Activated T-helper 1 cell treated with anti-CD3 and anti-CD28 coated beads, Interleukin-12 subunit alpha, Interleukin-12 subunit beta, Interleukin-2, Interleukin-4 antibody, amounts not matched to agents 30 ng/mL and 10 ng/mL and 1 ng/mL, durations not matched to agents 14 hours and 24 hours and 36 hours (primary cell): ENCODE measurements around the gene CEACAM16. TPM values are rescaled to one million over a fixed set of nuclear protein-coding genes. Genes with fewer than 3 reads are reported as not detected.
"Not testable (repeated sequence)": the region's sequence is repeated elsewhere in the genome, so short reads cannot be mapped to it uniquely, and the experiment has no call there.

Source experiments
- DNase-seq: peaks from one replicate; pipeline ENCODE4 v3.0.0; 2021; ENCODE audit warnings: low spot score
- H3K27ac Mint-ChIP-seq: one replicate; pipeline ENCODE4 v1.8.0; 2021; ENCODE audit warnings: mild to moderate bottlenecking, mixed read lengths
- H3K27me3 Mint-ChIP-seq: one replicate; pipeline ENCODE4 v1.8.0; 2022; ENCODE audit warnings: mild to moderate bottlenecking, moderate library complexity, mixed read lengths; ENCODE audit not compliant: insufficient read depth
- H3K36me3 Mint-ChIP-seq: one replicate; pipeline ENCODE4 v1.8.0; 2021; ENCODE audit warnings: low read depth, mixed read lengths
- H3K4me1 Mint-ChIP-seq: one replicate; pipeline ENCODE4 v1.8.0; 2021; ENCODE audit warnings: low read depth, mixed read lengths
- H3K4me3 Mint-ChIP-seq: one replicate; pipeline ENCODE4 v1.8.0; 2021; ENCODE audit warnings: mild to moderate bottlenecking, moderate library complexity, mixed read lengths
- H3K9me3 Mint-ChIP-seq: one replicate; pipeline ENCODE4 v1.8.0; 2021; ENCODE audit warnings: mixed read lengths
- intact Hi-C: fragments of 100-400 bp; cut with micrococcal nuclease; formaldehyde crosslinking; loops from one replicate; pipeline ENCODE4 v1.15.1; 2024
- total RNA-seq: library from RNA; stranded (reverse); gene quantifications from 2 replicates; pipeline ENCODE4 v1.2.3, GENCODE V29; 2022

CEACAM16 gene
- total RNA-seq, 1 donor from 2014 or later, result not detected

DNA sequence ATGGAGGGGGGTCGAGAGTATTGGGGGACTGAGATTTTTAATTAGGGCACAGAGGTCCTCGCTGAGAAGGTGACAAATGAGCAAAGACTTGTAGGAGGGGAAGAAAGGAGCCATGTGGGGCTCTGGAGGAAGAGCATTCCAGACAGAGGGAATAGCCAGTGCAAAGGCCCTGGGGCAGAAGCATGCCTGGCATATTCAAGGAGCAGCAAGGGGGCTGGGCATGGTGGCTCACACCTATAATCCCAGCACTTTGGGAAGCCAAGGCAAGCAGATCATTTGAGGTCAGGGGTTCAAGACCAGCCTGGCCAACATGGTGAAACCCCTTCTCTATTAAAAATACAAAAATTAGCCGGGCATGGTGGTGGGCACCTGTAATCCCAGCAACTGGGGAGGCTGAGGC, 14.6 kb upstream of the CEACAM16 start:
- H3K9me3 Mint-ChIP-seq, DNase-seq, H3K4me3 Mint-ChIP-seq, H3K27ac Mint-ChIP-seq, H3K27me3 Mint-ChIP-seq, H3K36me3 Mint-ChIP-seq, intact Hi-C loops: not testable (repeated sequence)
- peaks cover 25% of the 10 kb centered on the region for H3K4me1 Mint-ChIP-seq

DNA sequence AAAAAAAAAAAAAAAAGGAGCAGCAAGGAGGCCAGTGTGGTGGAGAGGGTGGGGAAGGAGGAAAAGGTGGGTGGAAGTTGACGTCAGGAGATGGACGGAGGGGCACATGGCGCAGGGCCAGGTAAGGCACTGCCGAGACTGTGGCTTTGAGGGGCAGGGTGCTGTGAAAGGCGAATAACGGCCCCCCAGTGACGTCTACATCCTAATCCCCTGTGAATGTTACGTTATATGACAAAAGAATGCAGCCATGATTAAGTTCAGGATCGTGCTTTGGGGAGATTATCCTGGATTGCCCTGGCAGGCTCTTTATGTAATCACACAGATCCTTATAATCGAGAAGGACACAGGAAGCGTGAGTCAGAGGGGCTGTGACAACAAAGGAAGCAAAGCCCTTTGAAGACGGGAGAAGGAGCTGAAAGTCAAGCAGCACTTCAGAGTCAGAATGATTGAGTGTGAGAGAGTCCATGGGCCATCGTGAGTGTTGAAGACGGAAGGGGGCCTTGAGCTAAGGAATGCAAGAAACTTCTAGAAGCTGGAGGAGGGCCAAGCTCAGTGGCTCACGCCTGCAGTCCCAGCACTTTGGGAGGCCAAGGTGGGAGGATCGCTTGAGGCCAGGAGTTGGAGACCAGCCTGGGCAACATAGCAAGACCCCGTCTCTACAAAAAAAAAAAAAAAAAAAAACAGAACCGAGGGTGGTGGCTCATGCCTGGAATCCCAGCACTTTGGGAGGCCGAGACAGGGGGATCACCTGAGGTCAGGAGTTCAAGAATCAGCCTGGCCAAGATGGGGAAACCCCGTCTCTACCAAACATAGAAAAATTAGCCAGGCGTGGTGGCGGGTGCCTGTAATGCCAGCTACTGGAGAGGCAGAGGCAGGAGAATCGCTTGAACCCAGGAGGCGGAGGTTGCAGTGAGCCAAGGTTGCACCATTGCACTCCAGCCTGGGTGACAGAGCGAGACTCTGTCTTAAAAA, 13.8 kb upstream of the CEACAM16 start:
- H3K4me1 Mint-ChIP-seq, result peaks cover 33% of the 10 kb centered on the region
- H3K9me3 Mint-ChIP-seq, result no peaks in the 10 kb centered on the region
- H3K36me3 Mint-ChIP-seq, result no peaks in the 10 kb centered on the region
- H3K27me3 Mint-ChIP-seq, result peaks cover 9% of the 10 kb centered on the region
- no peak for DNase-seq
- intact Hi-C loops, result no loop called here
- H3K27ac Mint-ChIP-seq, result peak overlapping the region; percentile 52
- no peak overlapping the region for H3K4me3 Mint-ChIP-seq

- peaks cover 9% of the 10 kb centered on the region for H3K27me3 Mint-ChIP-seq
- peaks cover 34% of the 10 kb centered on the region for H3K4me1 Mint-ChIP-seq
- H3K27ac Mint-ChIP-seq, result no peak overlapping the region
- no peaks in the 10 kb centered on the region for H3K9me3 Mint-ChIP-seq
- H3K36me3 Mint-ChIP-seq, result no peaks in the 10 kb centered on the region
- no peak for DNase-seq
- intact Hi-C loops, result no loop called here
- H3K4me3 Mint-ChIP-seq, result no peak overlapping the region
Observed at GRCh38 chr19:44685877-44686276, 13.1 kb upstream of the CEACAM16 start.

- no peak overlapping the region for H3K4me3 Mint-ChIP-seq
- peaks cover 10% of the 10 kb centered on the region for H3K27me3 Mint-ChIP-seq
- intact Hi-C loops, result no loop called here
Observed at GRCh38 chr19:44686896-44687295, 12.1 kb upstream of the CEACAM16 start.

DNA sequence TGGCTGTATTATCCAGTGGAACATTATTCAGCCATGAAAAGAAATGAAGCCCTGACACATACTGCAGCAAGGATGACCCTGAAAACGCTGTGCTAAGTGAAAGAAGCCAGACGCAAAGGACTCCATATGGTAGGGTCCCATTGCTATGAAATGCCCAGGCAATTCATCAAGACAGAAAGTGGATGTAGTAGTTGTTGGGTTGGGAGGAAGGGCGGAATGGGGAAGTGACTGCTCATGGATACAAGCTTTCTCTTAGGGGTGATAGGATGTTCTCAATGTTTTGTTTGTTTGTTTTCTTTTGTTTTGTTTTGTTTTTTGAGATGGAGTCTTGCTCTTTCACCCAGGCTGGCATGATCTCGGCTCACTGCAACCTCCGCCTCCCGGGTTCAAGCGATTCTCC, 11.1 kb upstream of the CEACAM16 start:
- Mint-ChIP-seq H3K4me1 (peaks cover 48% of the 10 kb centered on the region), H3K9me3 (no peaks in the 10 kb centered on the region), H3K4me3 (no peak overlapping the region), H3K36me3 (no peaks in the 10 kb centered on the region), H3K27ac (no peak overlapping the region), H3K27me3 (peaks cover 14% of the 10 kb centered on the region)
- DNase-seq, result no peak
- intact Hi-C loops, result no loop called here

More at GRCh38 chr19:44686896-44687295, 12.1 kb upstream of the CEACAM16 start:
- no peak for DNase-seq
- Mint-ChIP-seq H3K36me3 (no peaks in the 10 kb centered on the region), H3K27ac (no peak overlapping the region), H3K4me1 (peaks cover 38% of the 10 kb centered on the region), H3K9me3 (no peaks in the 10 kb centered on the region)

DNA sequence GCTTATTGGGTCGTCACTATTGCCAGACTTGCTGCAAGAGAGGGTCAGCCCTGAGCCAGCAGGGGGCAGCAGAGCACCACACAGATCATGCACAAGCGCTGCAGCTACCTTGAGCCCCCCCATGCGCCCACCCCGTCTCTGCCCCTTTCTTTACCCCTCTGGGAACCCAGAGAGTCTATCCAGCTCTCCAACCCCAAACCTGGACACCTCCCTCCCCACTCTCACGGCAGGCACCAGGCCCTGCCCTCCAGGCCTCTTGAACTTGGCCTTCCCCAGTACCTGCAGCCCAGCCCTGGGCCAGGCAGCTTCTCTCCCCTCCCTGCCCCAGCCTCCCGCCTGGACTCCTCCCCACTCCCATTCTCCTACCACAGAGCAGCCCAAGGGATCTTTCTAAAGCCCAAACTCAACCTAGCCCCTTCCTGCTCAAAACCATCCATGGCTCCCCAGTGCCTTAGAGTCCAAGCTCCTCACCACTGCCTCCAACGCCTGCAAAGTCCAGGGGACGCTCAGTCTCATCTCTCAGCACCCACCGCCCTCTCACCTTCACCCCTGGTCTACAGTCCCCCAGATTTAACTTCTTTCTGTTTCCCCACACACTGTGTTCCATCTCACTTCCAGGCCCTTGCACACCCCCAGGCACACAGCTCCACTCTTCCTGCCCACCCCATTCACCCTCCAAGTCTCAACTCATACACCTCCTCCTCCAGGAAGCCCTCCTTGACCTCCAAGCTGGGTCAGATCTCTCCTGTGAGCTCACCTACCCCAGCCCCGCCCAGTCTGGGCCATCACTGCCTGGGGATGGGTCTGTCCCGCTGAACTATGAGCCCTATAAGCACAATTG, 9.4 kb upstream of the CEACAM16 start:
- H3K4me1 Mint-ChIP-seq, result peaks cover 58% of the 10 kb centered on the region
- H3K4me3 Mint-ChIP-seq, result no peak overlapping the region
- peaks cover 2% of the 10 kb centered on the region for H3K36me3 Mint-ChIP-seq
- DNase-seq, result peak; percentile 65
- peaks cover 10% of the 10 kb centered on the region for H3K27me3 Mint-ChIP-seq
- peak overlapping the region; percentile 6 for H3K27ac Mint-ChIP-seq
- intact Hi-C loops, result loop anchor here (1.0 kb wide), 3 partner anchors 35 to 262 kb away; no protein-coding TSS in a partner anchor
- H3K9me3 Mint-ChIP-seq, result no peaks in the 10 kb centered on the region

GRCh38 chr19:44690131-44690440, 8.9 kb upstream of the CEACAM16 start:
- Mint-ChIP-seq H3K4me1 (peaks cover 57% of the 10 kb centered on the region), H3K4me3 (no peak overlapping the region), H3K9me3 (no peaks in the 10 kb centered on the region), H3K27me3 (peaks cover 10% of the 10 kb centered on the region), H3K36me3 (peaks cover 2% of the 10 kb centered on the region), H3K27ac (peak overlapping the region; percentile 29)
- DNase-seq, result no peak
- intact Hi-C loops, result no loop called here

DNA sequence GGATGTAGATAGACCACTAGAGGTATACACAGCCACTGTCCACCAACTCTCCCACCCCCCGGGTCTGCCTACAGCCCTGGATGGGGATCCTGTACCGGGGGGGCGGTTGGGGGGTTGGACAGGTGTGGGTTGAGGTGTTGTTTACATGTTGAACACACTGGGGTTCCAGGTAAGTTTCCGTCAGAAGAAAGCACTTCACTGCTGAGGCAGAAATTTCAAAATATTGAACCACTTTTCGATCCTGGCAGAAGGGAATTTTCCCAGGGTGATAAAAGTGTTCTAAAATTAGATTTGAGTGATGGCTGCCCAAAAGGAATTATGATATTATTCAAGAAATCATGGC, 6.6 kb upstream of the CEACAM16 start:
- Mint-ChIP-seq H3K9me3 (no peaks in the 10 kb centered on the region), H3K27ac (peak overlapping the region; percentile 89), H3K27me3 (peaks cover 11% of the 10 kb centered on the region), H3K4me1 (peaks cover 48% of the 10 kb centered on the region), H3K36me3 (peaks cover 4% of the 10 kb centered on the region), H3K4me3 (peak overlapping the region; percentile 72)
- DNase-seq, result no peak
- intact Hi-C loops, result loop anchor here (1.0 kb wide), 6 partner anchors 38 to 198 kb away; partner anchors contain the start of gene NECTIN2

GRCh38 chr19:44694184-44694579, 4.8 kb upstream of the CEACAM16 start:
- Mint-ChIP-seq H3K4me1 (peaks cover 46% of the 10 kb centered on the region), H3K9me3 (no peaks in the 10 kb centered on the region), H3K4me3 (peak overlapping the region; percentile 55), H3K27me3 (peaks cover 12% of the 10 kb centered on the region), H3K27ac (peak overlapping the region; percentile 35), H3K36me3 (peaks cover 4% of the 10 kb centered on the region)
- DNase-seq, result no peak
- intact Hi-C loops, result no loop called here

DNA sequence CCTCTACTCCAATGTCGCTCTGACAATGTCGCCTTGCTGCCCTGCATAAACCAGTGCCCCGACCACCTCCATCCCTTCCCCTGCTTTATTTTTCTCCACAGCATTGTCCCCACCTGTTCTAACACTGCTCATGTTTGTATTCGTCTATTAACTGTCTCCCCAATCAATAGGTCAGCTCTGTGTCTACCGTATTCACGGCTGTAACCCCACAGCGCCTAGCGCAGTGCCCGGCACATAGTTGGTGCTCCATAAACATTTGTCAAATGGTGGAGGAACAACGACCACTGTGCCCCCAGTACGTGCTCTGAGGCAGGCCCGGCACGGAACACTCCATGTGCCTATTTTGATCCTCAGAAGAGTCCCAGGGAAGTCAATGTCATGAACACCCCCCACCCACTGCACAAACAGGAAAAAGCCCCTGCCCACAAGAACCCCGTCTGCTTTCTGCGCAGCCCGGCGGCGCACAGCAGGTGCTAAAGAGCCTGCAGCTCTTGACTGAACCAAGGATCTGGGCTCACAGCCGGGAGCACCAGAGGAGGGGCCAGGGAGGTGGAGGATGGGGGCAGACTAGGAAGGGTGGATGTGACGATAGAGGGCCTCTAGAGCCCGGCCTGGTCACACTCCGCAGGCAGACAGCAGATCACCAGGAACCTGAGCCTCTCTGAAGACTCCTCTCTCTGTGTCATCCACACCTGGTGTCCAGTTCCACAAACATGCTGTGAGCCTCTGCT, 1.8 kb upstream of the CEACAM16 start:
- Mint-ChIP-seq H3K27ac (no peak overlapping the region), H3K36me3 (peaks cover 4% of the 10 kb centered on the region), H3K27me3 (peaks cover 10% of the 10 kb centered on the region), H3K4me1 (peaks cover 29% of the 10 kb centered on the region), H3K9me3 (no peaks in the 10 kb centered on the region), H3K4me3 (no peak overlapping the region)
- no peak for DNase-seq
- intact Hi-C loops, result no loop called here

DNA sequence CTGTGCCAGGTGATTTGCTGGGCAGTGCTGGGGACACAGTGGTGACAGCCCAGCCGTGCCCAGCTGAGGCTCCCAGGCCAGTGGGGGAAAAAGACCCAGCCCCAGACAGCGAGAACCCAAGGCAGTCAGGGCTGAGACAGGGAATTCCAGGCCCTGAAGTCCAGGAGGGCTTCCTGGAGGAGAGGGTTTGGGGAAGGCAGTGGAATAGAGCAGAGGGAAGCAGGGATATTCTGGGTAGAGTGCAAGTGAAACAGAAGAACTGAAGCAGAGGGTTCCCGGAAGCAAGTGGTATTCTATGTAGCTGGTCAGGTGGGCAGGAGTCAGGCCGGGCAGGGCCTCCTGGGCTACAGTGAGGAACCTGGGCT, 1.3 kb upstream of the CEACAM16 start:
- peaks cover 10% of the 10 kb centered on the region for H3K27me3 Mint-ChIP-seq
- DNase-seq, result no peak
- peaks cover 4% of the 10 kb centered on the region for H3K36me3 Mint-ChIP-seq
- intact Hi-C loops, result no loop called here
- H3K9me3 Mint-ChIP-seq, result no peaks in the 10 kb centered on the region
- peaks cover 23% of the 10 kb centered on the region for H3K4me1 Mint-ChIP-seq
- no peak overlapping the region for H3K27ac Mint-ChIP-seq
- no peak overlapping the region for H3K4me3 Mint-ChIP-seq

GRCh38 chr19:44700547-44700946, 1.6 kb downstream of the CEACAM16 start:
- H3K4me1 Mint-ChIP-seq, result peaks cover 9% of the 10 kb centered on the region
- DNase-seq, result no peak
- peaks cover 10% of the 10 kb centered on the region for H3K27me3 Mint-ChIP-seq
- H3K4me3 Mint-ChIP-seq, result no peak overlapping the region
- intact Hi-C loops, result no loop called here
- H3K9me3 Mint-ChIP-seq, result no peaks in the 10 kb centered on the region
- peaks cover 3% of the 10 kb centered on the region for H3K36me3 Mint-ChIP-seq
- H3K27ac Mint-ChIP-seq, result no peak overlapping the region
